Astrocyte (in vitro differentiated cells and primary cell): ENCODE measurements around the gene MAVS.
"Not testable (repeated sequence)": the region's sequence is repeated elsewhere in the genome, so short reads cannot be mapped to it uniquely, and the experiment has no call there.

Experiments
- EZH2 ChIP-seq: IDR thresholded peaks from 2 replicates; pipeline ENCODE4 v1.6.1; 2012; ENCODE audit warnings: mild to moderate bottlenecking, low read length, inconsistent platforms; ENCODE audit not compliant: insufficient read depth
- TF ChIP-seq, protein P1 (sequence below): IDR thresholded peaks from 2 replicates; pipeline ENCODE4 v1.5.1; 2011; ENCODE audit warnings: low read depth, mild to moderate bottlenecking, inconsistent platforms, low read length, moderate library complexity; ENCODE audit not compliant: insufficient read depth

DNA sequence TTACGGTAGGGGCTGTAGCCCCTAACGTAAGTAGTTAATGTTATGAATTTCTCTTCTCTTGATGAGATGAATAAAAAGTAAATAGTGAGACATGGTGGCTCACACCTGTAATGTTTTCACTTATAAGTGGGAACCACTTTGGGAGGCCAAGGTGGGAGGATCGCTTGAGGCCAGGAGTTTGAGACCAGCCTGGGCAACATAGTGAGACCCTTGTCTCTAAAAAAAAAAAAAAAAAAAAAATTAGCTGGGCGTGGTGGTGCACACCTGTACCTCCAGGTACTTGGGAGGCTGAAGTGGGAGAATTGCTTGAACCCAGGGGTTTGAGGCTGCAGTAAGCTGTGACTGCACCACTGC, 32.3 kb downstream of the MAVS start:
- TF ChIP-seq, protein P1, sequence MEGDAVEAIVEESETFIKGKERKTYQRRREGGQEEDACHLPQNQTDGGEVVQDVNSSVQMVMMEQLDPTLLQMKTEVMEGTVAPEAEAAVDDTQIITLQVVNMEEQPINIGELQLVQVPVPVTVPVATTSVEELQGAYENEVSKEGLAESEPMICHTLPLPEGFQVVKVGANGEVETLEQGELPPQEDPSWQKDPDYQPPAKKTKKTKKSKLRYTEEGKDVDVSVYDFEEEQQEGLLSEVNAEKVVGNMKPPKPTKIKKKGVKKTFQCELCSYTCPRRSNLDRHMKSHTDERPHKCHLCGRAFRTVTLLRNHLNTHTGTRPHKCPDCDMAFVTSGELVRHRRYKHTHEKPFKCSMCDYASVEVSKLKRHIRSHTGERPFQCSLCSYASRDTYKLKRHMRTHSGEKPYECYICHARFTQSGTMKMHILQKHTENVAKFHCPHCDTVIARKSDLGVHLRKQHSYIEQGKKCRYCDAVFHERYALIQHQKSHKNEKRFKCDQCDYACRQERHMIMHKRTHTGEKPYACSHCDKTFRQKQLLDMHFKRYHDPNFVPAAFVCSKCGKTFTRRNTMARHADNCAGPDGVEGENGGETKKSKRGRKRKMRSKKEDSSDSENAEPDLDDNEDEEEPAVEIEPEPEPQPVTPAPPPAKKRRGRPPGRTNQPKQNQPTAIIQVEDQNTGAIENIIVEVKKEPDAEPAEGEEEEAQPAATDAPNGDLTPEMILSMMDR, result not testable (repeated sequence)
- not testable (repeated sequence) for TF ChIP-seq EZH2
